Prostate gland (tissue), 2 donors: ENCODE results near the gene SNCB. TPM values are rescaled to one million over a fixed set of nuclear protein-coding genes. Genes with fewer than 3 reads are reported as not detected.

Source experiments
- DNase-seq: peaks from one replicate; pipeline ENCODE4 v3.0.0-alpha.2; 2019; ENCODE audit warnings: low spot score
- H3K27ac ChIP-seq, 2 donors: fragments of 200-600 bp; sonication (generic); 2 replicates each; pipeline ENCODE4 v1.5.1; 2017 to 2019
- H3K27me3 ChIP-seq: fragments of 200-600 bp; sonication (generic); replicated peaks from 2 replicates; pipeline ENCODE4 v1.5.1; 2019; ENCODE audit not compliant: insufficient read depth
- H3K36me3 ChIP-seq, 2 donors: fragments of 200-600 bp; sonication (generic); 1 replicate in 1 of 2; 2 replicates in 1 of 2; pipeline versions ENCODE4 v1.5.1 to v1.8.1; 2017 to 2019
- H3K4me1 ChIP-seq: fragments of 200-600 bp; sonication (generic); replicated peaks from 2 replicates; pipeline ENCODE4 v1.5.1; 2019
- H3K4me3 ChIP-seq, 2 donors: fragments of 200-600 bp; sonication (generic); 2 replicates each; pipeline ENCODE4 v1.5.1; 2017 to 2019
- H3K9me3 ChIP-seq: fragments of 200-600 bp; sonication (generic); 2 replicates; pipeline ENCODE4 v1.5.1; 2017
- CTCF ChIP-seq, 4 experiments: fragments of 200-600 bp in 2 of 4; fragments of 450-650 bp in 2 of 4; sonication (generic) in 2 of 4; IDR thresholded peaks; 1 replicate in 3 of 4; 2 replicates in 1 of 4; pipeline ENCODE4 v1.5.1; 2016 to 2019; ENCODE audit warnings: antibody characterized with exemption in 4 of 4, mild to moderate bottlenecking in 2 of 4, moderate library complexity in 2 of 4
- POLR2A ChIP-seq: fragments of 450-650 bp; IDR thresholded peaks from one replicate; pipeline ENCODE4 v1.6.1; 2016; ENCODE audit warnings: antibody characterized with exemption, mild to moderate bottlenecking
- POLR2AphosphoS5 ChIP-seq: sonication (generic); formaldehyde crosslinking; IDR thresholded peaks from one replicate; pipeline ENCODE4 v1.6.1; 2017; ENCODE audit warnings: antibody characterized with exemption
- WGBS: methylation state at CpG from one replicate; pipeline ENCODE4 v1.1.5; 2018; 5-methylcytosine and 5-hydroxymethylcytosine counted together
- intact Hi-C: fragments of 100-400 bp; cut with DNase I; formaldehyde crosslinking; loops from one replicate; pipeline ENCODE4 v1.14.2; 2022
- total RNA-seq, 2 donors: library from RNA; depleted of rRNA; stranded (reverse); fragments of >200 nt; gene quantifications; one replicate each; pipeline ENCODE4 v1.1.0, GENCODE V29; 2016

The SNCB gene
- total RNA-seq, 2 donors from 2014 or later = not detected

- intact Hi-C loops = no loop called here
- Histone ChIP-seq H3K36me3 (no peaks in the 10 kb centered on the region), H3K4me3 (no peak overlapping the region), H3K4me1 (no peaks in the 10 kb centered on the region), H3K27ac (no peak overlapping the region), H3K27me3 (no peaks in the 10 kb centered on the region), H3K9me3 (no peaks in the 10 kb centered on the region)
- no peak for TF ChIP-seq POLR2A
- TF ChIP-seq POLR2AphosphoS5 = no peak
- TF ChIP-seq CTCF (IDR thresholded peaks at IDR 0.05) = no peak
- WGBS = 88% methylated on average over 15 of the region's 17 CpGs
- no peak for DNase-seq
These were observed 40.2 kb downstream of the SNCB start for GRCh38 chr5:176590035-176590717.

- Histone ChIP-seq H3K27me3 (no peaks in the 10 kb centered on the region), H3K36me3 (no peaks in the 10 kb centered on the region), H3K27ac (no peak overlapping the region), H3K4me1 (no peaks in the 10 kb centered on the region), H3K4me3 (no peak overlapping the region), H3K9me3 (no peaks in the 10 kb centered on the region)
- no peak for DNase-seq
- TF ChIP-seq CTCF (IDR thresholded peaks at IDR 0.05) = no peak
- TF ChIP-seq POLR2A = no peak
- TF ChIP-seq POLR2AphosphoS5 = no peak
- intact Hi-C loops = no loop called here
- WGBS = 88% methylated on average over 31 of the region's 31 CpGs
These were observed 41.1 kb downstream of the SNCB start for GRCh38 chr5:176589039-176589769.

- H3K4me1 ChIP-seq = no peaks in the 10 kb centered on the region
- no peak for TF ChIP-seq POLR2AphosphoS5
- H3K4me3 ChIP-seq = no peak overlapping the region
- H3K27ac ChIP-seq = no peak overlapping the region
- no peak for DNase-seq
- intact Hi-C loops = no loop called here
- no peaks in the 10 kb centered on the region for H3K9me3 ChIP-seq
- H3K36me3 ChIP-seq = no peaks in the 10 kb centered on the region
- no peaks in the 10 kb centered on the region for H3K27me3 ChIP-seq
These were observed 42.0 kb downstream of the SNCB start for GRCh38 chr5:176588297-176588696.

- TF ChIP-seq POLR2A (no peak), POLR2AphosphoS5 (no peak), CTCF (IDR thresholded peaks at IDR 0.05) (no peak)
- intact Hi-C loops = no loop called here
These were observed 42.9 kb downstream of the SNCB start for GRCh38 chr5:176587398-176587797.

GRCh38 chr5:176583076-176583475 is 47.3 kb downstream of the SNCB start:
- no peak overlapping the region for H3K4me3 ChIP-seq
- H3K27ac ChIP-seq = no peak overlapping the region
- DNase-seq = no peak
- H3K27me3 ChIP-seq = no peaks in the 10 kb centered on the region
- no peak for TF ChIP-seq CTCF (IDR thresholded peaks at IDR 0.05)
- intact Hi-C loops = no loop called here
- 90% methylated on average over 4 of the region's 4 CpGs for WGBS
- H3K9me3 ChIP-seq = no peaks in the 10 kb centered on the region
- no peaks in the 10 kb centered on the region for H3K4me1 ChIP-seq
- H3K36me3 ChIP-seq = no peaks in the 10 kb centered on the region

More at GRCh38 chr5:176587398-176587797, 42.9 kb downstream of the SNCB start:
- 59% methylated on average over 7 of the region's 7 CpGs for WGBS
- DNase-seq = no peak
- no peak overlapping the region for H3K27ac ChIP-seq
- no peak overlapping the region for H3K4me3 ChIP-seq
- no peaks in the 10 kb centered on the region for H3K27me3 ChIP-seq
- no peaks in the 10 kb centered on the region for H3K36me3 ChIP-seq
- H3K4me1 ChIP-seq = no peaks in the 10 kb centered on the region
- no peaks in the 10 kb centered on the region for H3K9me3 ChIP-seq
